Chondrocyte (in vitro differentiated cells): Measurements from ENCODE around the gene TBXT. TPM values are rescaled to one million over a fixed set of nuclear protein-coding genes. Genes with fewer than 3 reads are reported as not detected.

Experiments used
- DNase-seq: peaks from one replicate; pipeline ENCODE4 v3.0.0; 2021; ENCODE audit warnings: mixed read lengths, low spot score
- H3K27ac Mint-ChIP-seq: one replicate; pipeline ENCODE4 v1.8.0; 2021; ENCODE audit warnings: mild to moderate bottlenecking, moderate library complexity, mixed read lengths; ENCODE audit not compliant: unreplicated experiment
- H3K27me3 Mint-ChIP-seq: 2 replicates; pipeline ENCODE4 v1.8.0; 2021; ENCODE audit warnings: low read depth, mixed read lengths
- H3K36me3 Mint-ChIP-seq: 2 replicates; pipeline ENCODE4 v1.8.0; 2021; ENCODE audit warnings: low read depth, mixed read lengths
- H3K4me1 Mint-ChIP-seq: 2 replicates; pipeline ENCODE4 v1.8.0; 2021; ENCODE audit warnings: low read depth, mild to moderate bottlenecking, mixed read lengths
- H3K4me3 Mint-ChIP-seq: one replicate; pipeline ENCODE4 v1.8.0; 2021; ENCODE audit warnings: mild to moderate bottlenecking, moderate library complexity, mixed read lengths; ENCODE audit not compliant: unreplicated experiment
- H3K9me3 Mint-ChIP-seq: 2 replicates; pipeline ENCODE4 v1.8.0; 2021; ENCODE audit warnings: low read depth, mixed read lengths
- CTCF ChIP-seq: fragments of 200-600 bp; sonication (generic); IDR thresholded peaks from 2 replicates; pipeline ENCODE4 v1.5.0; 2021; ENCODE audit warnings: antibody characterized with exemption, mild to moderate bottlenecking, moderate library complexity
- total RNA-seq: library from RNA; stranded (reverse); gene quantifications from 3 replicates; pipeline ENCODE4 v1.2.1, GENCODE V29; 2021

TBXT gene
- total RNA-seq, 1 donor from 2014 or later: not detected

- Mint-ChIP-seq H3K4me3 (no peak overlapping the region), H3K27ac (no peak overlapping the region), H3K36me3 (no peaks in the 10 kb centered on the region), H3K9me3 (peaks cover 9% of the 10 kb centered on the region), H3K4me1 (no peaks in the 10 kb centered on the region), H3K27me3 (peaks cover 18% of the 10 kb centered on the region)
- no peak for DNase-seq
- TF ChIP-seq CTCF: no peak
These were observed 45.9 kb downstream of the TBXT start for GRCh38 chr6:166121726-166122125.

- Mint-ChIP-seq H3K27ac (no peak overlapping the region), H3K4me1 (no peaks in the 10 kb centered on the region), H3K4me3 (no peak overlapping the region), H3K36me3 (no peaks in the 10 kb centered on the region), H3K9me3 (peaks cover 17% of the 10 kb centered on the region), H3K27me3 (peaks cover 12% of the 10 kb centered on the region)
- no peak for DNase-seq
- no peak for TF ChIP-seq CTCF
These were observed 48.3 kb downstream of the TBXT start for GRCh38 chr6:166119116-166119911.

- Mint-ChIP-seq H3K9me3 (peaks cover 17% of the 10 kb centered on the region), H3K4me3 (no peak overlapping the region), H3K27ac (no peak overlapping the region), H3K27me3 (no peaks in the 10 kb centered on the region), H3K36me3 (no peaks in the 10 kb centered on the region), H3K4me1 (peaks cover 15% of the 10 kb centered on the region)
- no peak for TF ChIP-seq CTCF
- no peak for DNase-seq
These were observed 52.0 kb downstream of the TBXT start for GRCh38 chr6:166115609-166116008.

- DNase-seq: no peak
- Mint-ChIP-seq H3K27ac (peak overlapping the region; percentile 97), H3K4me1 (peaks cover 15% of the 10 kb centered on the region), H3K36me3 (no peaks in the 10 kb centered on the region), H3K27me3 (peaks cover 3% of the 10 kb centered on the region), H3K4me3 (peak overlapping the region; percentile 65), H3K9me3 (peaks cover 17% of the 10 kb centered on the region)
- TF ChIP-seq CTCF: no peak
These were observed 55.1 kb downstream of the TBXT start for GRCh38 chr6:166112580-166112979.

- no peak for TF ChIP-seq CTCF
- Mint-ChIP-seq H3K27me3 (peaks cover 9% of the 10 kb centered on the region), H3K27ac (no peak overlapping the region), H3K4me3 (no peak overlapping the region), H3K9me3 (no peaks in the 10 kb centered on the region), H3K36me3 (no peaks in the 10 kb centered on the region), H3K4me1 (peaks cover 18% of the 10 kb centered on the region)
- DNase-seq: no peak
These were observed 58.0 kb downstream of the TBXT start for GRCh38 chr6:166109608-166110007.

Other genes with a start within 250 kb of the TBXT start
- gene PRR18, start 140.5 kb upstream of the TBXT start, total RNA-seq: 0.36 to 0.70 TPM in 2 of 3 replicates, not detected in the other
- gene SFT2D1, start 174.7 kb upstream of the TBXT start, total RNA-seq: 19.0 to 30.0 TPM (median 26.0 TPM) in 3 replicates
- 25.1 to 31.6 TPM (median 30.1 TPM) in 3 replicates for gene MPC1, start 215.1 kb upstream of the TBXT start, total RNA-seq